Thoracic aorta (tissue), 2 donors: ENCODE results near the gene BEND6. TPM values are rescaled to one million over a fixed set of nuclear protein-coding genes. Genes with fewer than 3 reads are reported as not detected.

ENCODE experiments used
- ATAC-seq: fragments of 150-250 bp; one replicate; pipeline ENCODE4 v1.8.0; 2017; ENCODE audit warnings: low read depth; ENCODE audit not compliant: insufficient number of reproducible peaks, low FRiP score
- DNase-seq: peaks from one replicate; pipeline ENCODE4 v3.0.0-alpha.2; 2020; ENCODE audit warnings: low spot score
- H3K27ac ChIP-seq, 2 donors: fragments of 200-600 bp; sonication (generic); 1 replicate in 1 of 2; 2 replicates in 1 of 2; pipeline ENCODE4 v1.5.1; 2016; ENCODE audit warnings: mild to moderate bottlenecking in 2 of 2, moderate library complexity in 2 of 2
- H3K27me3 ChIP-seq: fragments of 200-600 bp; sonication (generic); replicated peaks from 2 replicates; pipeline ENCODE4 v1.6.0; 2016; ENCODE audit warnings: mild to moderate bottlenecking; ENCODE audit not compliant: insufficient read depth
- H3K36me3 ChIP-seq: fragments of 200-600 bp; sonication (generic); one replicate; pipeline ENCODE4 v1.5.1; 2016
- H3K4me1 ChIP-seq, 2 donors: fragments of 200-600 bp; sonication (generic); 1 replicate in 1 of 2; 2 replicates in 1 of 2; pipeline versions ENCODE4 v1.5.1 to v1.6.0; 2016; ENCODE audit warnings: low read depth in 2 of 2, mild to moderate bottlenecking in 1 of 2; ENCODE audit not compliant: control insufficient read depth in 1 of 2
- H3K4me3 ChIP-seq: fragments of 200-600 bp; sonication (generic); 2 replicates; pipeline ENCODE4 v1.5.1; 2016; ENCODE audit warnings: mild to moderate bottlenecking
- H3K9me3 ChIP-seq: fragments of 200-600 bp; sonication (generic); 2 replicates; pipeline ENCODE4 v1.5.1; 2016
- CTCF ChIP-seq: fragments of 200-600 bp; sonication (generic); IDR thresholded peaks from one replicate; pipeline ENCODE4 v1.5.1; 2019; ENCODE audit warnings: antibody characterized with exemption
- total RNA-seq, 2 donors: library from RNA; depleted of rRNA; stranded (reverse); fragments of >200 nt; gene quantifications; one replicate each; pipeline versions ENCODE4 v1.1.0 to v1.2.3, GENCODE V29; 2016

Gene BEND6
- total RNA-seq, 2 donors from 2014 or later: 0.21 to 0.27 TPM

- H3K36me3 ChIP-seq: no peaks in the 10 kb centered on the region
- H3K27me3 ChIP-seq: no peaks in the 10 kb centered on the region
- no peak for DNase-seq
- no peaks in the 10 kb centered on the region for H3K9me3 ChIP-seq
- ATAC-seq: no peak
- peaks cover under 1% of the 10 kb centered on the region in 2 donors for H3K4me1 ChIP-seq
- TF ChIP-seq CTCF: no peak
- no peak overlapping the region for H3K27ac ChIP-seq
- no peak overlapping the region for H3K4me3 ChIP-seq
Measured at GRCh38 chr6:56911847-56912246, 43.1 kb upstream of the BEND6 start.

- no peak overlapping the region for H3K4me3 ChIP-seq
- DNase-seq: no peak
- no peak for TF ChIP-seq CTCF
- no peaks in the 10 kb centered on the region for H3K36me3 ChIP-seq
- no peak overlapping the region for H3K27ac ChIP-seq
- peaks cover 3 to 8% of the 10 kb centered on the region in 2 donors for H3K4me1 ChIP-seq
- H3K9me3 ChIP-seq: no peaks in the 10 kb centered on the region
- no peaks in the 10 kb centered on the region for H3K27me3 ChIP-seq
- ATAC-seq: no peak
Measured at GRCh38 chr6:56913285-56914074, 41.4 kb upstream of the BEND6 start.

- H3K4me1 ChIP-seq: peaks cover 3 to 8% of the 10 kb centered on the region in 2 donors
- no peak for ATAC-seq
- TF ChIP-seq CTCF: no peak
- H3K27me3 ChIP-seq: no peaks in the 10 kb centered on the region
- H3K9me3 ChIP-seq: no peaks in the 10 kb centered on the region
- H3K36me3 ChIP-seq: no peaks in the 10 kb centered on the region
- H3K4me3 ChIP-seq: no peak overlapping the region
- DNase-seq: no peak
- no peak overlapping the region for H3K27ac ChIP-seq
Measured at GRCh38 chr6:56914798-56915658, 39.9 kb upstream of the BEND6 start.

- no peak for DNase-seq
- no peak for ATAC-seq
- H3K27me3 ChIP-seq: no peaks in the 10 kb centered on the region
- no peaks in the 10 kb centered on the region for H3K9me3 ChIP-seq
- H3K4me3 ChIP-seq: no peak overlapping the region
- no peak for TF ChIP-seq CTCF
- H3K36me3 ChIP-seq: no peaks in the 10 kb centered on the region
- peaks cover 3 to 8% of the 10 kb centered on the region in 2 donors for H3K4me1 ChIP-seq
- no peak overlapping the region for H3K27ac ChIP-seq
Measured at GRCh38 chr6:56915832-56916231, 39.1 kb upstream of the BEND6 start.

GRCh38 chr6:56916849-56917551 is 37.9 kb upstream of the BEND6 start:
- Histone ChIP-seq H3K4me3 (no peak overlapping the region), H3K27ac (no peak overlapping the region), H3K9me3 (no peaks in the 10 kb centered on the region), H3K36me3 (no peaks in the 10 kb centered on the region), H3K4me1 (peaks cover 3 to 8% of the 10 kb centered on the region in 2 donors), H3K27me3 (no peaks in the 10 kb centered on the region)
- no peak for TF ChIP-seq CTCF
- ATAC-seq (no peak), DNase-seq (no peak)
